ENCODE measurements around the gene ESYT1. TPM values are rescaled to one million over a fixed set of nuclear protein-coding genes. Genes with fewer than 3 reads are reported as not detected.
A peak's percentile ranks its signal among the peaks of the same experiment; 100 is the strongest.

The ESYT1 gene
- total and polyA plus RNA-seq, 2 donors (not counting 3 experiments of a cell fraction or from before 2014, with no cell fraction given), result 161 to 234 TPM

DNA sequence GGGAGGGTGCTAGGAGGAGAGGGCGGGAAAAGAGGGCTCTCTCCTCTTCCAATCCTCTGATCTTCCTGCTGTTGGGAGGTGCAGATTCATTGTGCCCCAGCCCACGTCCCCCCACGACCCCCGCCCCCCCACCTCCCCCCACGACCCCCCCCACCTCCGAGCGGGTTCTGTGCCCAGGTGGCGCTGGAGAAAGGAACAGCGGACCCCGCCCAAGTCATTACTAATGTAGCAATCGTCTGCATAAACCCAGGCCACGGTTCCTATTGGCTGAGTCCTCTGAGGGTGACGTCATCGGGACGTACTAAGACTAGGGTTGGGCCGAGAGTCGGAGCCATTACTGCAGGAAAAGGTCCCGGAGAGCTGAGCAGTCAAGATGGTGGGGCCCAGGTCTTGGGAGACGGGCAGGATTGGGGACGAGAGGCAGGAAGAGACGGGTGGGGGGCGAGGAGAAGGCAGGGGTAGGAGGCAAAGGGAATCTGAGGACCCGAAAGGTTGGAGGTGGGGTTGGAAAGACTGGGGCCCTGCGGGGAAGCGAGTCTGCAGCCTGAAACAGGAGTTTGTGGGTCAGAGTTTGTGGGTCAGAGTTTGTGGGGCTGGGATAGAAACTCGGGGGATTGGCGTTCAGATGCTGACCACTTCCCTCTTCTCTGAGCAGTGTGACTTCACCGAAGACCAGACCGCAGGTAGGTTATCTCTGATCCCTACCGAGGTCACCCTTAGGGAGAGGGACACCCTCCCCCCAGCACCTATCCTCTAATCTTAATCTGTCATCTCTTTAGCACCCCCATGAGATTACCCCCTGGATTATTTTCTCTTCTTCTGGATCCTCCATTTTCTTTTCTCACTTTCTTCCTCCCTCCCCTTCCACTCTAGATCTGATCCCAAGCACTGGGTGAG is 30.2 kb downstream of the ESYT1 start, which contains the start of gene MYL6:
TSS of gene MYL6 (plus strand) at position 331 of the 897 bp plus-strand sequence. CDS start at position 374, 43 bp downstream.
- FAIRE-seq, result peak; percentile 99
- H3K4me1 ChIP-seq (ENCODE audit: control insufficient read depth, extremely low read depth, insufficient read depth, low read length), result peaks cover 25% of the 10 kb centered on the region

DNA sequence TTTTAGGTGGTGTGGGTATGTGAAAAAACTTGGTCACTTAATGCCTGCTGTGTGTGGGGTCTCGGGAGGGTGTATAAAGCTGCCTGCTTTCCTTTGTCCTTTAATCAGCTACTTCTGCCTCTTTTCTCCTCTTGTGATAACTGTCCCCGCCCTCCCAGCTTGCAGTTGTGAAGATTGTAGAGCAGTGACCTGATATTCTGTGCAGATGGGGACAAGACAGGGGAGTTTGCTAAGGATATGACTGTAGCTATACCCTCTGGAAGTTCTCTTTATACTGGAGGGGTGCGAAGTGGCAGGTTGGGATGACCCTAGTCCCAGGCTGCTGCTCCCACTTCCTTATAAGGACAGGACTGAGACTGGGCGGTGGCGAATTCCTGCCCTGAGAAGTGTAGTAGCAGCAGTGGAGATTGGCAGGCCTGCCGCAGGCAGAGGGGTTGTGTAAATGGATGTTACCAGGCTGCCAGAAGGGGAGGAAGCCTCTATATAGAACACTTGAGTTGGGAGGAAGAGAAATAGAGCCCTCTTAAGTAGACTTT is 30.9 kb downstream of the ESYT1 start:
- TSS peak; percentile 66 for BruUV-seq (replicated peaks)
- Histone ChIP-seq H3K4me2 (ENCODE audit: insufficient read depth, low read length) (peak overlapping the region; percentile 96), H3K79me2 (ENCODE audit: control insufficient read depth, insufficient read depth, low read length) (peaks cover 33% of the 10 kb centered on the region), H3K9me1 (replicated peaks; ENCODE audit: control insufficient read depth, extremely low read depth, insufficient read depth, low read length) (no peaks in the 10 kb centered on the region), H3K9ac (replicated peaks; ENCODE audit: extremely low read depth, insufficient read depth, low read length) (peak overlapping the region; percentile 96), H3K27me3 (ENCODE audit: control insufficient read depth in 2 of 2, insufficient read depth in 2 of 2, low read length in 2 of 2) (no peaks in the 10 kb centered on the region), H2AFZ (ENCODE audit: low read depth, low read length) (no peak overlapping the region), H3K9me3 (replicated peaks; ENCODE audit: control insufficient read depth, insufficient read depth, low read length) (no peaks in the 10 kb centered on the region), H3K4me3 (replicated peaks in 1 of 3; ENCODE audit: insufficient read depth in 1 of 3, low read depth in 1 of 3, low read length in 3 of 3) (peak overlapping the region; percentile 78 to 98 (median 91)), H3K4me1 (ENCODE audit: control insufficient read depth, extremely low read depth, insufficient read depth, low read length) (peaks cover 22% of the 10 kb centered on the region), H4K20me1 (replicated peaks; ENCODE audit: control insufficient read depth, extremely low read depth, insufficient read depth, low read length) (no peaks in the 10 kb centered on the region), H3K36me3 (ENCODE audit: control insufficient read depth in 2 of 2, extremely low read depth in 1 of 2, insufficient read depth in 2 of 2, low read length in 2 of 2) (peaks cover 18 to 33% of the 10 kb centered on the region in 2 experiments), H3K27ac (ENCODE audit: insufficient read depth, low read depth, low read length) (peak overlapping the region; percentile 87)
- dilution Hi-C loops (cut with MboI; ENCODE audit: extremely low pct_ligation_motif_present, low sequenced_read_pairs), result no loop called here
- TF ChIP-seq, protein P1, sequence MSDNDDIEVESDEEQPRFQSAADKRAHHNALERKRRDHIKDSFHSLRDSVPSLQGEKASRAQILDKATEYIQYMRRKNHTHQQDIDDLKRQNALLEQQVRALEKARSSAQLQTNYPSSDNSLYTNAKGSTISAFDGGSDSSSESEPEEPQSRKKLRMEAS (IDR thresholded peaks at IDR 0.05; ENCODE audit: insufficient read depth, insufficient read length), result no peak
- peak; percentile 28 for TF ChIP-seq POLR2AphosphoS5 (IDR thresholded peaks at IDR 0.05; ENCODE audit: insufficient read depth, low read depth, low read length)
- POLR2A ChIA-PET, result interaction anchor here (1.3 to 2.2 kb wide), 5 partner anchors 10 to 41 kb away, joined by 3 to 38 read pairs (median 8); partner anchors contain the start of genes ESYT1 and ZC3H10
- FAIRE-seq, result no peak
- CTCF ChIA-PET, result interaction anchor here (1.0 to 2.1 kb wide), 3 partner anchors 31 to 39 kb away, joined by 3 to 17 read pairs (median 14); partner anchors contain the start of genes ESYT1 and SMARCC2
- intact Hi-C loops (cut with micrococcal nuclease), result no loop called here
- DNase-seq (ENCODE audit: low read depth, low spot score), result peak; percentile 57

More for the DNA sequence above, 30.2 kb downstream of the ESYT1 start, which contains the start of gene MYL6:
- TF ChIP-seq FOS (IDR thresholded peaks at IDR 0.05; ENCODE audit: borderline replicate concordance, insufficient read depth, low read length) (peak; percentile 45), POLR2AphosphoS5 (IDR thresholded peaks at IDR 0.05; ENCODE audit: insufficient read depth, low read depth, low read length) (peak; percentile 100), JUN (IDR thresholded peaks at IDR 0.05; ENCODE audit: borderline replicate concordance, insufficient read depth, insufficient read length, low read depth) (peak; percentile 98), EZH2 (IDR thresholded peaks at IDR 0.05; ENCODE audit: borderline replicate concordance, low read depth, low read length, severe bottlenecking) (no peak), GATA2 (IDR thresholded peaks at IDR 0.05; ENCODE audit: insufficient read depth, insufficient read length, low read depth, low read length) (peak; percentile 20), POLR2A (IDR thresholded peaks at IDR 0.05; ENCODE audit: low read depth, low read length) (peak; percentile 99)
- intact Hi-C loops (cut with micrococcal nuclease) (no loop called here), dilution Hi-C loops (cut with MboI; ENCODE audit: extremely low pct_ligation_motif_present, low sequenced_read_pairs) (no loop called here)
- H3K9me1 ChIP-seq (replicated peaks; ENCODE audit: control insufficient read depth, extremely low read depth, insufficient read depth, low read length), result no peaks in the 10 kb centered on the region
- peak; percentile 96 for DNase-seq (ENCODE audit: low read depth, low spot score)
- H3K9me3 ChIP-seq (replicated peaks; ENCODE audit: control insufficient read depth, insufficient read depth, low read length), result no peaks in the 10 kb centered on the region
- BruUV-seq (replicated peaks), result no TSS peak
- H3K9ac ChIP-seq (replicated peaks; ENCODE audit: extremely low read depth, insufficient read depth, low read length), result peak within 1 kb of the TSS; percentile 96
- H3K36me3 ChIP-seq (ENCODE audit: control insufficient read depth in 2 of 2, extremely low read depth in 1 of 2, insufficient read depth in 2 of 2, low read length in 2 of 2), result peaks cover 18 to 31% of the 10 kb centered on the region in 2 experiments
- peak within 1 kb of the TSS; percentile 78 to 98 (median 91) for H3K4me3 ChIP-seq (replicated peaks in 1 of 3; ENCODE audit: insufficient read depth in 1 of 3, low read depth in 1 of 3, low read length in 3 of 3)
- H2AFZ ChIP-seq (ENCODE audit: low read depth, low read length), result peak within 1 kb of the TSS; percentile 18
- H3K27ac ChIP-seq (ENCODE audit: insufficient read depth, low read depth, low read length), result peak within 1 kb of the TSS; percentile 87
- peak within 1 kb of the TSS; percentile 96 for H3K4me2 ChIP-seq (ENCODE audit: insufficient read depth, low read length)
- no peaks in the 10 kb centered on the region for H4K20me1 ChIP-seq (replicated peaks; ENCODE audit: control insufficient read depth, extremely low read depth, insufficient read depth, low read length)
- ChIA-PET CTCF (interaction anchor here (1.0 to 2.1 kb wide), 4 partner anchors 14 to 39 kb away, joined by 3 to 17 read pairs (median 9); partner anchors contain the start of genes ESYT1 and SMARCC2), POLR2A (interaction anchor here (0.6 to 2.2 kb wide), 8 partner anchors 11 to 217 kb away, joined by 3 to 38 read pairs (median 4); partner anchors contain the start of genes ESYT1, SUOX and ZC3H10)
- no peaks in the 10 kb centered on the region for H3K27me3 ChIP-seq (ENCODE audit: control insufficient read depth in 2 of 2, insufficient read depth in 2 of 2, low read length in 2 of 2)
- peaks cover 35% of the 10 kb centered on the region for H3K79me2 ChIP-seq (ENCODE audit: control insufficient read depth, insufficient read depth, low read length)
